ENCODE data around the gene CNN2. TPM values are rescaled to one million over a fixed set of nuclear protein-coding genes. Genes with fewer than 3 reads are reported as not detected.

Gene CNN2
- total and polyA plus RNA-seq, 2 of the 4 experiments (the other 2 are of a cell fraction) = 272 to 395 TPM

DNA sequence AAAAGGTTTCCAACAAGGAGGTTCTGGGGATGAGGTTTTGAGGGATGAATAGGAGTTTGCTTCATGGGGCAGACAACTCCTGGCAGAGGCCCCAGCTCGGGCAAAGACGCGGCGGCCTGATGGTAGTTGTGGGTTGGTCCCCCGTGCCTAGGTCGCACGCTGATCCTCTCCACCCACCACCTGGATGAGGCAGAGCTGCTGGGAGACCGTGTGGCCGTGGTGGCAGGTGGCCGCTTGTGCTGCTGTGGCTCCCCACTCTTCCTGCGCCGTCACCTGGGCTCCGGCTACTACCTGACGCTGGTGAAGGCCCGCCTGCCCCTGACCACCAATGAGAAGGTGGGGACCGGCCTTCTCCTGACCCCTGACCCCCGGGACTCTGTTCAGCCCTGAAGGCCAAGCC lies 25.4 kb downstream of the CNN2 start:
- no peak for ATAC-seq (ENCODE audit: low read depth)
- CTCF ChIA-PET = no interaction called here
- H2BK20ac ChIP-seq (ENCODE audit: low read depth, low read length) = no peak overlapping the region

More for the DNA sequence above, 25.4 kb downstream of the CNN2 start:
- DNase-seq = no peak
- H3K18ac ChIP-seq (ENCODE audit: low read depth, low read length) = no peak overlapping the region
- no peak overlapping the region for H2BK15ac ChIP-seq (ENCODE audit: low read depth, low read length)
- H4K20me1 ChIP-seq (ENCODE audit: insufficient read depth, low read length) = no peaks in the 10 kb centered on the region
- H2BK120ac ChIP-seq (ENCODE audit: low read depth, low read length) = no peak overlapping the region
- H3K79me1 ChIP-seq (ENCODE audit: low read depth in 1 of 2, low read length in 2 of 2) = no peaks in the 10 kb centered on the region
- H4K5ac ChIP-seq (ENCODE audit: low read depth, low read length) = no peak overlapping the region
- H3K56ac ChIP-seq (ENCODE audit: extremely low read depth, insufficient read depth, low read length) = no peak overlapping the region
- H3K4ac ChIP-seq (ENCODE audit: low read depth, low read length) = no peak overlapping the region
- H2BK5ac ChIP-seq (ENCODE audit: low read depth, low read length, poor library complexity, severe bottlenecking) = no peak overlapping the region
- H4K8ac ChIP-seq (ENCODE audit: low read depth in 2 of 2, low read length in 2 of 2) = no peak overlapping the region
- peaks cover 1% of the 10 kb centered on the region; the same call in 1 of the 2 replicates for H3K36me3 ChIP-seq (ENCODE audit: control insufficient read depth, insufficient read depth, low read length)
- H3K14ac ChIP-seq (replicated peaks; ENCODE audit: low read depth, low read length) = no peak overlapping the region
- H3K4me3 ChIP-seq (ENCODE audit: insufficient read depth, low read depth, low read length) = no peak overlapping the region
- no peak for TF ChIP-seq RAD21 (IDR thresholded peaks at IDR 0.05; ENCODE audit: low read length)
- no peak for TF ChIP-seq RCOR1 (IDR thresholded peaks at IDR 0.05; ENCODE audit: insufficient replicate concordance, low read length)
- no peak for TF ChIP-seq MAFK (IDR thresholded peaks at IDR 0.05; ENCODE audit: low read depth, low read length)
- TF ChIP-seq, protein P1, sequence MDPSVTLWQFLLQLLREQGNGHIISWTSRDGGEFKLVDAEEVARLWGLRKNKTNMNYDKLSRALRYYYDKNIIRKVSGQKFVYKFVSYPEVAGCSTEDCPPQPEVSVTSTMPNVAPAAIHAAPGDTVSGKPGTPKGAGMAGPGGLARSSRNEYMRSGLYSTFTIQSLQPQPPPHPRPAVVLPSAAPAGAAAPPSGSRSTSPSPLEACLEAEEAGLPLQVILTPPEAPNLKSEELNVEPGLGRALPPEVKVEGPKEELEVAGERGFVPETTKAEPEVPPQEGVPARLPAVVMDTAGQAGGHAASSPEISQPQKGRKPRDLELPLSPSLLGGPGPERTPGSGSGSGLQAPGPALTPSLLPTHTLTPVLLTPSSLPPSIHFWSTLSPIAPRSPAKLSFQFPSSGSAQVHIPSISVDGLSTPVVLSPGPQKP (IDR thresholded peaks at IDR 0.05; ENCODE audit: borderline replicate concordance, low read depth, low read length) = no peak
- no peak for TF ChIP-seq POLR2A (IDR thresholded peaks at IDR 0.05; ENCODE audit: low read depth, low read length)
- no peak for TF ChIP-seq MXI1 (IDR thresholded peaks at IDR 0.05; ENCODE audit: borderline replicate concordance, low read depth, low read length)
- no peak for TF ChIP-seq CHD1 (IDR thresholded peaks at IDR 0.05; ENCODE audit: low read depth, low read length)
- no peak for TF ChIP-seq CEBPB (IDR thresholded peaks at IDR 0.05; ENCODE audit: low read depth, low read length)
- 80% methylated on average over 7 of the region's 17 CpGs; no CpG with 5 or more reads in 1 of the 2 experiments for WGBS, 2 experiments (ENCODE audit: extremely low coverage in 2 of 2, insufficient read length in 1 of 2)
- H3K9me3 ChIP-seq (ENCODE audit: control insufficient read depth, insufficient read depth, low read length) = peaks cover 21% of the 10 kb centered on the region
- no peak overlapping the region for H2AK9ac ChIP-seq (replicated peaks; ENCODE audit: low read depth, low read length, poor library complexity)
- no peak overlapping the region for H3K23ac ChIP-seq (ENCODE audit: low read depth, low read length)
- H3K9me1 ChIP-seq (ENCODE audit: insufficient read depth, low read length) = no peaks in the 10 kb centered on the region
- no peak overlapping the region for H4K91ac ChIP-seq (ENCODE audit: insufficient read depth, low read depth, low read length)
- BruUV-seq (replicated peaks) = no TSS peak
- dilution Hi-C loops (cut with HindIII; ENCODE audit: low sequenced_read_pairs, unreplicated experiment) = no loop called here
- no peak overlapping the region for H3K4me2 ChIP-seq (ENCODE audit: low read depth, low read length)
- intact Hi-C loops (cut with micrococcal nuclease) = no loop called here
- H3K4me1 ChIP-seq (ENCODE audit: control insufficient read depth, insufficient read depth, low read length) = no peaks in the 10 kb centered on the region
- no peak overlapping the region for H2AK5ac ChIP-seq (ENCODE audit: low read depth, low read length)
- H3K27me3 ChIP-seq (ENCODE audit: control insufficient read depth, insufficient read depth, low read length) = no peaks in the 10 kb centered on the region
- H2AFZ ChIP-seq (replicated peaks; ENCODE audit: low read length, poor library complexity) = no peak overlapping the region
- POLR2A ChIA-PET (ENCODE audit: unreplicated experiment) = no interaction called here
- in situ Hi-C loops (cut with MboI; ENCODE audit: low sequenced_read_pairs) = no loop called here
- H3K27ac ChIP-seq (ENCODE audit: insufficient read depth, low read length) = no peak overlapping the region
- no peak overlapping the region for H3K9ac ChIP-seq (ENCODE audit: low read depth, low read length)
